ENCODE measurements around the gene AGAP2. TPM values are rescaled to one million over a fixed set of nuclear protein-coding genes. Genes with fewer than 3 reads are reported as not detected.

AGAP2 gene
- total and polyA plus RNA-seq, 2 of the 13 experiments (the other 11 are each of a cell fraction or from before 2014, with no cell fraction given): 0.38 to 0.45 TPM

GRCh38 chr12:57739387-57739786, 845 bp upstream of the AGAP2 start:
- no TSS peak for BruUV-seq (replicated peaks)
- no peak for ATAC-seq
- in situ Hi-C loops (cut with HindIII; ENCODE audit: extremely low pct_ligation_motif_present, low pct_unique_long_range_greater_than_20kb) (no loop called here), intact Hi-C loops (cut with micrococcal nuclease; ENCODE audit: unreplicated experiment) (loop anchor here (5.0 kb wide), 2 partner anchors 47 to 157 kb away; partner anchors contain the start of gene OS9)
- H3K79me2 ChIP-seq (ENCODE audit: insufficient read depth, low read length): no peaks in the 10 kb centered on the region
- FAIRE-seq: no peak
- ChIA-PET CTCF (ENCODE audit: low intra/inter-chr PET ratio, low total read pairs) (no interaction called here), POLR2A (no interaction called here)
- H2AFZ ChIP-seq (ENCODE audit: low read length): no peak overlapping the region
- no peak overlapping the region for H3K4me3 ChIP-seq (replicated peaks in 1 of 3; ENCODE audit: insufficient read depth in 1 of 3, low read depth in 2 of 3, low read length in 3 of 3)
- H3K9ac ChIP-seq (ENCODE audit: insufficient read depth, low read depth, low read length): no peak overlapping the region
- WGBS (ENCODE audit: low lambda C conversion rate): 28% methylated on average over 7 of the region's 7 CpGs
- H3K4me2 ChIP-seq (ENCODE audit: low read depth, low read length): peak overlapping the region; percentile 12; the same call in 1 of the 2 replicates
- no peaks in the 10 kb centered on the region for H4K20me1 ChIP-seq (ENCODE audit: insufficient read depth, low read length)
- TF ChIP-seq ETS1 (CRISPR knock-in tag; IDR thresholded peaks at IDR 0.05) (no peak), ELF3 (CRISPR knock-in tag; IDR thresholded peaks at IDR 0.05) (no peak), ZBTB7B (CRISPR knock-in tag; IDR thresholded peaks at IDR 0.05) (no peak), ZNF782 (CRISPR knock-in tag; IDR thresholded peaks at IDR 0.05; ENCODE audit: borderline replicate concordance) (no peak), GATAD1 (CRISPR knock-in tag; IDR thresholded peaks at IDR 0.05) (no peak), BHLHE40 (IDR thresholded peaks at IDR 0.05; ENCODE audit: low read length) (no peak), HOXD1 (CRISPR knock-in tag; IDR thresholded peaks at IDR 0.05) (no peak), DR1 (CRISPR knock-in tag; IDR thresholded peaks at IDR 0.05) (no peak), GATA4 (IDR thresholded peaks at IDR 0.05; ENCODE audit: borderline replicate concordance, low read depth) (no peak), TAF15 (IDR thresholded peaks at IDR 0.05; ENCODE audit: low read depth, low read length, poor library complexity, severe bottlenecking) (no peak)
- TF ChIP-seq, protein P1, sequence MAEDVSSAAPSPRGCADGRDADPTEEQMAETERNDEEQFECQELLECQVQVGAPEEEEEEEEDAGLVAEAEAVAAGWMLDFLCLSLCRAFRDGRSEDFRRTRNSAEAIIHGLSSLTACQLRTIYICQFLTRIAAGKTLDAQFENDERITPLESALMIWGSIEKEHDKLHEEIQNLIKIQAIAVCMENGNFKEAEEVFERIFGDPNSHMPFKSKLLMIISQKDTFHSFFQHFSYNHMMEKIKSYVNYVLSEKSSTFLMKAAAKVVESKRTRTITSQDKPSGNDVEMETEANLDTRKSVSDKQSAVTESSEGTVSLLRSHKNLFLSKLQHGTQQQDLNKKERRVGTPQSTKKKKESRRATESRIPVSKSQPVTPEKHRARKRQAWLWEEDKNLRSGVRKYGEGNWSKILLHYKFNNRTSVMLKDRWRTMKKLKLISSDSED (CRISPR knock-in tag; IDR thresholded peaks at IDR 0.05): no peak
- H3K27me3 ChIP-seq (ENCODE audit: control insufficient read depth in 1 of 2, insufficient read depth in 2 of 2, low read length in 2 of 2): peaks cover 12 to 44% of the 10 kb centered on the region in 2 experiments; a peak in 4 of 5 replicates
- no peak overlapping the region for H3K27ac ChIP-seq (ENCODE audit: extremely low read length, insufficient read depth, low read length)
- H3K4me1 ChIP-seq (ENCODE audit: insufficient read depth, low read length): peaks cover 65% of the 10 kb centered on the region
- DNase-seq (ENCODE audit: low spot score): no peak
- H3K9me3 ChIP-seq (ENCODE audit: low read length): no peaks in the 10 kb centered on the region
- no peaks in the 10 kb centered on the region for H3K36me3 ChIP-seq (replicated peaks in 1 of 2; ENCODE audit: control insufficient read depth in 1 of 2, insufficient read depth in 2 of 2, low read length in 2 of 2)
